GM12865 (cell line): ENCODE data around the gene PDE7B.

Experiments used
- DNase-seq: peaks from one replicate; pipeline ENCODE4 v3.0.0; 2010; ENCODE audit warnings: low read depth
- H3K4me3 ChIP-seq: 2 replicates; pipeline ENCODE4 v1.5.1; 2011; ENCODE audit warnings: mild to moderate bottlenecking, low read depth, low read length, control low read depth
- CTCF ChIP-seq: IDR thresholded peaks from 2 replicates; pipeline ENCODE4 v1.5.1; 2011; ENCODE audit warnings: low read length, control low read depth, low read depth, inconsistent platforms; ENCODE audit not compliant: insufficient read depth; ENCODE audit errors: missing control alignments

The PDE7B gene

DNA sequence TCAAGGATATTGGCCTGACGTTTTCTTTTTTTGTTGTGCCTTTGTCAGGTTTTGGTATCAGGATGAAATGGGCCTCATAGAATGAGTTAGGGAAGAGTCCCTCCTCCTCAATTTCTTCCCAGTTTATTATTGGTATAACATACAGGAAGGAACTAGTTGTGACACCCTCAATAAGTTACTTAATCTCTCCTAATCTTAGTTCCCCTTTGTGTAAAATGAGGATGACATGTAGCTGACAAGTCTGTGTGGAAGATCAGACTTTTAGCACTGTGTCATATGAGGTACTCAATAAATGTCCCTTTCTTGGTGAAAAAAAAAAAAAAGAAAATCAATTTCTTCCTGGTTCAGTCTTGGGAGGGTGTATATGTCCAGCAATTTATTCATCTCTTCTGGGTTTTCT lies 155.8 kb downstream of the PDE7B start:
- no peak for TF ChIP-seq CTCF
- no peak for DNase-seq
- no peak overlapping the region for H3K4me3 ChIP-seq

- TF ChIP-seq CTCF: no peak
- no peak for DNase-seq
- no peak overlapping the region for H3K4me3 ChIP-seq
Measured at GRCh38 chr6:136011475-136011874, 160.0 kb downstream of the PDE7B start.

DNA sequence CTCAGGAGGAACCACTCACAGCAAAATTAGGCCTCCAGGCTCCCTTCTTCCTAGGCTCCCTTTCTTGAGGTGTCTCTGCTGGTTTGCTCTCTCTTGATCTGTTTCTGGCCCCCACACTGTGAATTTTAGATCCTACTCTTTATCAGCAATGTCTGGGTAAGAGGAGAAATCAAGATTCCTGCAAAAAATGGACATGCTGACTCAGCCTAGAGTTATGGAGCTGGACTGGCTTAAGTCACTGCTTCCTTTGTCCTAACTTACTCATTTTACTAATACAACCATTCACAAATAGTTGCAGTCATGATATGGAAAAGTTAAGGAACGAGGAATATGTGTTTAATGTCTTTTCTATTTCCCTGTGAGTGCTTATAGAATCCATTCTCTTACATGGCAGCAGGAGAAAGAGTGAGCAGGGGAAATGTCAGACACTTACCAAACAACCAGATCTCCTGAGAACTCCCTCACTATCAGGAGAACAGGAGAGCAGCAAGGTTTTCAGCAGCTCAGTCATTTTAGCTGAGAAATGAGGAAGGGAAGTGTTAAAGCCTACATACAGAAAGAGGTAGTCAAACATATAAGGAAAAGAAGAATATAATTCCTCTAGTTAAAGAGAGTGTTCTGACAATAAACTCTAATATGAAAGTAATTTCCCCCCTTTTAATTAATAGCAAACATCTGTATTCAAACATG lies 160.8 kb downstream of the PDE7B start:
- TF ChIP-seq CTCF: no peak
- no peak for DNase-seq
- no peak overlapping the region for H3K4me3 ChIP-seq

GRCh38 chr6:136012943-136013342 lies 161.4 kb downstream of the PDE7B start:
- no peak overlapping the region for H3K4me3 ChIP-seq
- DNase-seq: no peak
- no peak for TF ChIP-seq CTCF

- TF ChIP-seq CTCF: no peak
Measured at GRCh38 chr6:136014454-136015437, 163.2 kb downstream of the PDE7B start.

GRCh38 chr6:136015531-136015930 lies 164.0 kb downstream of the PDE7B start:
- no peak for DNase-seq
- no peak for TF ChIP-seq CTCF
- H3K4me3 ChIP-seq: no peak overlapping the region

More at GRCh38 chr6:136014454-136015437, 163.2 kb downstream of the PDE7B start:
- H3K4me3 ChIP-seq: no peak overlapping the region
- DNase-seq: no peak
